ENCODE results near the gene CALN1. TPM values are rescaled to one million over a fixed set of nuclear protein-coding genes. Genes with fewer than 3 reads are reported as not detected.

Gene CALN1
- total RNA-seq, 4 donors from 2014 or later = 0.04 TPM; not detected in 3

- TF ChIP-seq EP300 (IDR thresholded peaks at IDR 0.05) = no peak
- no peak for TF ChIP-seq POLR2AphosphoS5 (IDR thresholded peaks at IDR 0.05)
- TF ChIP-seq, protein P1, sequence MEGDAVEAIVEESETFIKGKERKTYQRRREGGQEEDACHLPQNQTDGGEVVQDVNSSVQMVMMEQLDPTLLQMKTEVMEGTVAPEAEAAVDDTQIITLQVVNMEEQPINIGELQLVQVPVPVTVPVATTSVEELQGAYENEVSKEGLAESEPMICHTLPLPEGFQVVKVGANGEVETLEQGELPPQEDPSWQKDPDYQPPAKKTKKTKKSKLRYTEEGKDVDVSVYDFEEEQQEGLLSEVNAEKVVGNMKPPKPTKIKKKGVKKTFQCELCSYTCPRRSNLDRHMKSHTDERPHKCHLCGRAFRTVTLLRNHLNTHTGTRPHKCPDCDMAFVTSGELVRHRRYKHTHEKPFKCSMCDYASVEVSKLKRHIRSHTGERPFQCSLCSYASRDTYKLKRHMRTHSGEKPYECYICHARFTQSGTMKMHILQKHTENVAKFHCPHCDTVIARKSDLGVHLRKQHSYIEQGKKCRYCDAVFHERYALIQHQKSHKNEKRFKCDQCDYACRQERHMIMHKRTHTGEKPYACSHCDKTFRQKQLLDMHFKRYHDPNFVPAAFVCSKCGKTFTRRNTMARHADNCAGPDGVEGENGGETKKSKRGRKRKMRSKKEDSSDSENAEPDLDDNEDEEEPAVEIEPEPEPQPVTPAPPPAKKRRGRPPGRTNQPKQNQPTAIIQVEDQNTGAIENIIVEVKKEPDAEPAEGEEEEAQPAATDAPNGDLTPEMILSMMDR (IDR thresholded peaks at IDR 0.05) = no peak
- no peak for TF ChIP-seq POLR2A (IDR thresholded peaks at IDR 0.05)
- H3K27me3 ChIP-seq = peaks cover 3% of the 10 kb centered on the region
- H3K9me3 ChIP-seq = peaks cover 0 to 19% (median 0%) of the 10 kb centered on the region in 3 donors
- ATAC-seq = no peak
- no peak overlapping the region for H3K4me3 ChIP-seq
- no peak overlapping the region for H3K27ac ChIP-seq
- 30 to 67% methylated on average over 3 of the region's 3 CpGs for WGBS, 2 donors (ENCODE audit: low coverage in 1 of 2)
- H3K4me1 ChIP-seq = no peaks in the 10 kb centered on the region
- no peaks in the 10 kb centered on the region for H3K36me3 ChIP-seq
Measured at GRCh38 chr7:72042855-72043254, 369.3 kb downstream of the CALN1 start.

- Histone ChIP-seq H3K27me3 (no peaks in the 10 kb centered on the region), H3K4me1 (no peaks in the 10 kb centered on the region), H3K9me3 (peaks cover 0 to 37% (median 0%) of the 10 kb centered on the region in 3 donors), H3K27ac (no peak overlapping the region), H3K4me3 (no peak overlapping the region), H3K36me3 (no peaks in the 10 kb centered on the region)
- 75 to 80% methylated on average over 1 to 2 of the region's 2 CpGs for WGBS, 2 donors (ENCODE audit: low coverage in 1 of 2)
- TF ChIP-seq POLR2AphosphoS5 (IDR thresholded peaks at IDR 0.05) (no peak), EP300 (IDR thresholded peaks at IDR 0.05) (no peak), POLR2A (IDR thresholded peaks at IDR 0.05) (no peak)
- TF ChIP-seq, protein P1 (IDR thresholded peaks at IDR 0.05) = no peak
- ATAC-seq = no peak
Measured at GRCh38 chr7:72040641-72041040, 371.5 kb downstream of the CALN1 start.

- H3K9me3 ChIP-seq = peaks cover 0 to 37% (median 0%) of the 10 kb centered on the region in 3 donors
- H3K4me1 ChIP-seq = no peaks in the 10 kb centered on the region
- H3K36me3 ChIP-seq = no peaks in the 10 kb centered on the region
- no peaks in the 10 kb centered on the region for H3K27me3 ChIP-seq
- H3K27ac ChIP-seq = no peak overlapping the region
- TF ChIP-seq, protein P1 (IDR thresholded peaks at IDR 0.05) = no peak
- no peak for TF ChIP-seq POLR2A (IDR thresholded peaks at IDR 0.05)
- TF ChIP-seq EP300 (IDR thresholded peaks at IDR 0.05) = no peak
- no peak for TF ChIP-seq POLR2AphosphoS5 (IDR thresholded peaks at IDR 0.05)
- H3K4me3 ChIP-seq = no peak overlapping the region
- 50 to 56% methylated on average over 1 of the region's 1 CpG for WGBS, 2 donors (ENCODE audit: low coverage in 1 of 2)
- ATAC-seq = no peak
Measured at GRCh38 chr7:72039460-72039859, 372.7 kb downstream of the CALN1 start.

DNA sequence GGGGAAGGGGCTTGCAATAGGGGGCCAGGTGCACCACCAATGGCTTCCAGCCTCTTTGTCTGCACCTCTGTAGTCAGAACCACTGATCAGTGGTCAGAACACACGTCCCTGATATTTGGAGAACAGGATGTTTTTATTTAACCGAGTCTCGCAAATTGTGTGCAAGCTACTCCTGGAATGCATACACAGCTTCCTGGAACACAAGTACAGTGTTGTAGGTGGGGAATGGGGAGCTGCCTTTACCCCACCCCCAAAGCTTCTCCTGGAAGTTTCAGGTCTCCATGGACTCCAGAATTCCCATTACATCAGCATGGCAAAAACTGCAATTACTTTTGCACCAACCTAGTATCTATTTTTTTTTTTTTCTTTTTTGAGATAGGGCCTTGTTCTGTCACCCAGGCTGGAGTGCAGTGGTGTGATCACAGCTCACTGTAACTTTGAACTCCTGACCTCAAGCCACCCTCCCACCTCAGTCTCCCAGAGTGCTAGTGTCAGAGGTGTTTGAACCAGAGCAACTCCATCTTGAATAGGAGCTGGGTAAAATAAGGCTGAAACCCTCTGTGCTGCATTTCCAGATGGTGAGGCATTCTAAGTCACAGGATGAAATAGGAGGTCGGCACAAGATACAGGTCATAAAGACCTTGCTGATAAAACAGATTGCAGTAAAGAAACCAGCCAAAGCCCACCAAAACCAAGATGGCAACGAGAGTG is 374.0 kb downstream of the CALN1 start:
- Histone ChIP-seq H3K27me3 (no peaks in the 10 kb centered on the region), H3K9me3 (peaks cover 0 to 37% (median 0%) of the 10 kb centered on the region in 3 donors), H3K4me3 (no peak overlapping the region), H3K4me1 (no peaks in the 10 kb centered on the region), H3K36me3 (no peaks in the 10 kb centered on the region), H3K27ac (no peak overlapping the region)
- WGBS, 2 donors (ENCODE audit: low coverage in 1 of 2) = 61% methylated on average over 3 to 5 of the region's 5 CpGs
- ATAC-seq = no peak
- TF ChIP-seq POLR2AphosphoS5 (IDR thresholded peaks at IDR 0.05) (no peak), EP300 (IDR thresholded peaks at IDR 0.05) (no peak), POLR2A (IDR thresholded peaks at IDR 0.05) (no peak)
- TF ChIP-seq, protein P1 (IDR thresholded peaks at IDR 0.05) = no peak

GRCh38 chr7:72037516-72037915 is 374.6 kb downstream of the CALN1 start:
- Histone ChIP-seq H3K4me1 (no peaks in the 10 kb centered on the region), H3K27ac (no peak overlapping the region), H3K36me3 (no peaks in the 10 kb centered on the region), H3K27me3 (no peaks in the 10 kb centered on the region), H3K4me3 (no peak overlapping the region), H3K9me3 (peaks cover 0 to 37% (median 0%) of the 10 kb centered on the region in 3 donors)
- ATAC-seq = no peak
- no peak for TF ChIP-seq POLR2A (IDR thresholded peaks at IDR 0.05)
- no peak for TF ChIP-seq EP300 (IDR thresholded peaks at IDR 0.05)
- TF ChIP-seq, protein P1 (IDR thresholded peaks at IDR 0.05) = no peak
- no peak for TF ChIP-seq POLR2AphosphoS5 (IDR thresholded peaks at IDR 0.05)
- WGBS, 2 donors (ENCODE audit: low coverage in 1 of 2) = 50% methylated on average over 1 to 2 of the region's 2 CpGs

All from gastroesophageal sphincter (tissue), 4 donors.